WI38 (cell line): ENCODE results near the gene COMT.

ENCODE experiments used
- H3K4me3 ChIP-seq: 2 replicates; pipeline ENCODE4 v1.5.1; 2011; ENCODE audit warnings: low read depth, mild to moderate bottlenecking, control low read depth, low read length
- TF ChIP-seq, protein P1 (sequence below): IDR thresholded peaks from 2 replicates; pipeline ENCODE4 v1.5.1; 2012; ENCODE audit warnings: low read depth, mild to moderate bottlenecking, control low read depth, low read length

COMT gene

DNA sequence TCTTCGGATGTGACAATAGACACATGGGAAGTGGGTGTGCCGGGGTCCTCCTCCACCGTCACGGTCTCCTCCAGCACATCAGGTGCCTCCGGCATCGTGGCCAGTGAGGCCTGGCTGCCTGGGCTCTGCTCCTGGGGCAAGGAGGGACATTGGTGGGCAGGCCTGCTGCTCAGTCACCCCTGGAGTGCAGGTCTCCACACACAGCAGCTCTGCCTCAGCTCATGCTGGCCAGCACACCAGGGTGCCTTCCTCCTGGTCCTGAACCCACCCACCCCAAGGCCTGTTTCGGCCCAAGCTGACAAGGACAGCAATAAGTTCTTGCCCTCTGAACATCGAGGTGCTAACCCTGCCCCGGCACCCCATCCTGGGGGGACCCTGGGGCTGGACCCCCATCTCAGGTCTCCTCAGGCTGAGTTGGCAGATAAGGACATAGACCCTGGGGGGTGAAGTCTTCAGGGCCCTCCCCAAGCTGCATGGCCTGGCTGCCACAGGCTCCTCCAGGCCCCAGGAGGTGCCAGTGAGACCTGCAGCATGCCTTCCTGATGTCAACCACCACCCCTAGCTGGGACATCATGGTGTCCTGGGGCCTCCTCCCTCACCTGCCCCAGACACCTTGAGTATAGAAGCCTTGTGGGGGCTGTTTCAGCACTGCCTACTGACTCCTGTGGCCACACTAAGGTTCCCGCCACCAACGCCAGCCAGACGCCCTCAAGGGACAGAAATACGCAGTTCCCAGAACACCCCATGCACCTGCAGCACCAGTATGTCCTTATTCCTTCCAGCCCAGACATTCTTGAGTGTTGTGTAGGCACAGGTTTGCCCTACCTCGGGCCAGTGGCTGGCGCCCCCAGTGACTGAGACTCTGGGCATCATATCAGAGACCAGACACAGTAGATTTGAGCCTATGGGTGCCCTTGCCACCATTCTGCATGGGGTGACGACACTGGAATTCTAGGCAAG, 40.7 kb downstream of the COMT start:
- TF ChIP-seq, protein P1, sequence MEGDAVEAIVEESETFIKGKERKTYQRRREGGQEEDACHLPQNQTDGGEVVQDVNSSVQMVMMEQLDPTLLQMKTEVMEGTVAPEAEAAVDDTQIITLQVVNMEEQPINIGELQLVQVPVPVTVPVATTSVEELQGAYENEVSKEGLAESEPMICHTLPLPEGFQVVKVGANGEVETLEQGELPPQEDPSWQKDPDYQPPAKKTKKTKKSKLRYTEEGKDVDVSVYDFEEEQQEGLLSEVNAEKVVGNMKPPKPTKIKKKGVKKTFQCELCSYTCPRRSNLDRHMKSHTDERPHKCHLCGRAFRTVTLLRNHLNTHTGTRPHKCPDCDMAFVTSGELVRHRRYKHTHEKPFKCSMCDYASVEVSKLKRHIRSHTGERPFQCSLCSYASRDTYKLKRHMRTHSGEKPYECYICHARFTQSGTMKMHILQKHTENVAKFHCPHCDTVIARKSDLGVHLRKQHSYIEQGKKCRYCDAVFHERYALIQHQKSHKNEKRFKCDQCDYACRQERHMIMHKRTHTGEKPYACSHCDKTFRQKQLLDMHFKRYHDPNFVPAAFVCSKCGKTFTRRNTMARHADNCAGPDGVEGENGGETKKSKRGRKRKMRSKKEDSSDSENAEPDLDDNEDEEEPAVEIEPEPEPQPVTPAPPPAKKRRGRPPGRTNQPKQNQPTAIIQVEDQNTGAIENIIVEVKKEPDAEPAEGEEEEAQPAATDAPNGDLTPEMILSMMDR = no peak
- no peak overlapping the region for H3K4me3 ChIP-seq

DNA sequence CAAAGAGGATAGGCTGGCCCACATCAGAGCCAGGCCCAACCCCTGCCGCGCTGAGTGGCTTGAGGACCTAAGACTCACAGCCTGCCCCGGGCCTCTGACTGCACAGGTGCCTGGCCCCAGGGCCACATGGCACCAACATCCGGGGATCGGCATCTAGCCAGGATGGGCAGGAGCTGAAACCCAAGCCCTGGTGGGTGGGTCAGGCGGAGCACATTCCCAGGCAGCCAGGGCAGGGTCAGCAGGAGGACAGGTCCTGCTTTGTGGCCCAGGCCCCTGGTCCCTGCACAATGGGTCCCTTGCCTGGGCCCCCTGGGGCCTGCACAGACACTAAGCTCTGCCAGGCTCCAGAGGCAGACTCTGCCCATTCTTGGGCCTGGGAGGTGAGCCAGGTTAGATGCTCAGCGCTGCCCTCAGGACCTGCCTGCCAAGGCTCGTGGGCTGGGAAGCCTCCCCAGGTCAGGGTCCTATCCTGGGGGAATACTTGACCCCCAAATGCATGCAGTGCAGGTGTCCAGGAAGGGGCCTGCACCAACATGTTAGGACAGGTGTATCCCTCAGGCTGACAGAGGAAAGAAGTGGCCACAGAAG, 41.5 kb downstream of the COMT start:
- TF ChIP-seq, protein P1 = no peak
- H3K4me3 ChIP-seq = no peak overlapping the region

DNA sequence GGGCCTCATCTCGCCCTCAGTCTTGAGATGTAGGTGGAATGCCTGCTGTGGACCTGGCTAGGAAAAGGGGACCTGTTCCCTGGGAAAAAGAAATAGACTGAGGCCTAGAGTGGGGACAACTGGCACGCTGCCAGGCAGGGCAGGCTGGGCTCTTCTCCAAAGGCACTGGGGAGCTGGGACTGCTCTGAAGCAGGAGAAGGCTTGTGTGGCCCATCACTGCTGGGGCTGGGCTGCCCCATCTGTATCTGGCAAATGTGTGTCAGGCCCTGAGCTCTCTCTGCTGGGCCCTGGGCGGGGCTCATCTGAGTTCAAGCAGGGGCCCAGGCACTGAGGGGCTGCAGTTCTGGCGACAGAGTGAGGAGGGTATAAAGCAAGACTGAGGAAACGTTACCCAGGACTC, 42.2 kb downstream of the COMT start:
- H3K4me3 ChIP-seq = no peak overlapping the region
- TF ChIP-seq, protein P1 = no peak

DNA sequence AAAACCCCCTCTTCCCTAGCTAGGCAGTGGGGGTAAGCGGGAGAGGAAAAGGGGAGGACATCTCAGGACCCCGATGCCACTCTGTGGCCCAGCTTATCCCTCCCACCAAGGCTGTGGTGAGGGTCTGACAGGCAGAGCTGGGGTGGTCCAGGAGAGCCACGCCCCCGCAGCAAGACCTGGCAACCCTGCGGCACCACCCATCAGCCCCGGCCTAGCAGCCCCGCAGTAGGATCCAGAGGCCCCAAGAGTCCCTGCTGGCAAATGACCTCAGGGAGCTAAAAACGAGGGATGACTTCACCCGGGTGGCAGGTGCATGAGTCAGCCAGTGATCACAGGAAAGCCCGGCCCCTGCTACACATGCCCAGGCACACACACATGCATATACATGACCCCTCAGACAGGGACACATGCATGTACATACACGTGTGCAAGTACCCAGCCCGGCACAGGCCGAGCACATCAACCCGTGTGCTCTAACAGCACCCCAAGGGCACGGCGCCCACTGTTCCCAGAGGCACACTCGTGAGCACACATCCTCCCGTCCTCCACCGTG, 42.7 kb downstream of the COMT start:
- no peak overlapping the region for H3K4me3 ChIP-seq
- TF ChIP-seq, protein P1 = no peak

DNA sequence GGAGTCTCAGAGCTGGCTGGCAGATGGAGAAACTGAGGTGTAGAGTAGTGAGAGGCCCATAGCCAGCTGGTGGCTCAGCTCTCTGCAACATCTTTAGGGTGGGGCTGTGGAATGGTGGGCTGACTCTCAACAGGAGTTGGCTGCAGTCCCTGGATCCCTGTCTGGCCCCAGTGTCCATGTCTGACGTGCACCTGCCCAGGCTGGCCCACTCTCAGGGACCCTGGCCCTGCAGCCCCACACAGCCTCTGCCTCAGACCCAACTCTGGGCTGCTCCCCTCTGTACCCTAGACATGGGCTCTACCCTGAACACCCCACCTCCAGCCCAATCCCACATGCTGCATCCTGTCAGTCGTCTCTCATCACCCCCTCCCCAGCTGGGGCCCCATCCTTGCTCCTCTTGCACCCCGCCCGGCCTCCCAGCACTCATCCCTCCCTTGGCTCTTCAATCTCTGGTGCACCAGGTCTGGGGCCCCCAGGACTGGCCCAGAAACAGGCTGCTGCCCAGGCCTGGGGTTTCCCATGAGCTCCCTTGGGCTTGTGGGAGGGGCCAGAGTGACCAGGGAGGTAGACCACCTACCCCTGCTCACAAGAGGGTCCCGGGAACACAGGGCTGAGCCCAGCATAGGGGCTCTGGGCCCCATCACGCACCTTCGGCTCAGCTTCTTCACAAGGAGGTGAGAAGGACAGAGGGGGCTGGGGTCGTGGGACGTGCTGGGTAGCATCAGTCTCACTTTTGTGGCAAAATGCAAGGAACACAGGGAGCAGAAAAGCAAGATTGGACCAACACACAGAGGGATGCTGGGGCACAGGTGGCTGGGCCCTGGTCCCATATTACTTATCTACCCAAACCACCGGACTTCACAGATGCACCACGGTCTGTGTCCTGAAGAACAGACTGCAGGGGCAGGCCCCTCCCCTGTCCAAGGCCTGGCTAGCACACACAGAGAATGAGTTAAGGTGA, 43.6 kb downstream of the COMT start:
- H3K4me3 ChIP-seq = no peak overlapping the region
- TF ChIP-seq, protein P1 = no peak

DNA sequence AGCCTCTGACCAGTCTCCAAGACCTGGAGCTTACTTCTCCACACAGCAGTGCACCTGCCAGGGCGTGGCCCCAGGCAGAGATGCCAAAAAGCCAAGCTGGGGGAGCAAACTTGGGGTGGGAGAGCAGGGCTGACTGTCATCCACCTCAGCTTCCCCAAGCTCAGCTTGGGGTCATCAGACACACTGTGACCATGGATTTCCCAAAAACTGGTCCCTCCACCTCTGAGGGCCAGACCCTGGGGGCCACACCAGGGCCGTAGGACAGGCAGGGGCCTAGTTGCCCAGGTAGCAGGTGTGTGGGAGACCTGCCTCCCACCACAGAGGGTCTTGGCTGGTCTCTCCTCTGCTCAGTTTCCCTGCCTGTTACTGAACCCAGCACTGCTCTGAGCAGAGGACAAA, 44.4 kb downstream of the COMT start:
- TF ChIP-seq, protein P1 = no peak
- peak overlapping the region; percentile 74 for H3K4me3 ChIP-seq
